K562 (cell line): ENCODE results near the gene ATMIN. TPM values are rescaled to one million over a fixed set of nuclear protein-coding genes. Genes with fewer than 3 reads are reported as not detected.

Experiments used
- ADNP ChIP-seq: fragments of 200-800 bp; sonication (Bioruptor generic); IDR thresholded peaks from 2 replicates; pipeline ENCODE4 v1.6.1; 2016; ENCODE audit warnings: missing genetic modification characterization, missing compliant biosample characterization
- E2F1 ChIP-seq: sonication (generic); formaldehyde crosslinking; IDR thresholded peaks from 2 replicates; pipeline ENCODE4 v1.8.1; 2023; ENCODE audit warnings: mild to moderate bottlenecking, missing genetic modification reagents, moderate library complexity
- ERF ChIP-seq: fragments of 450-650 bp; formaldehyde crosslinking; IDR thresholded peaks from 2 replicates; pipeline ENCODE4 v1.4.0; 2020; ENCODE audit warnings: mild to moderate bottlenecking, mixed read lengths
- ETV1 ChIP-seq: fragments of 450-650 bp; conservative IDR thresholded peaks from 2 replicates; pipeline ENCODE4 v1.6.1; 2016; ENCODE audit warnings: missing genetic modification characterization, control low read depth, low read depth, missing compliant biosample characterization
- KDM4B ChIP-seq, 2 experiments: fragments of 450-650 bp in 1 of 2; sonication (generic) in 1 of 2; IDR thresholded peaks; 2 replicates each; pipeline ENCODE4 v1.6.1; 2016 to 2017; ENCODE audit warnings: borderline replicate concordance in 2 of 2, antibody characterized with exemption in 1 of 2, low read depth in 1 of 2, mild to moderate bottlenecking in 1 of 2
- MCM3 ChIP-seq: fragments of 450-650 bp; IDR thresholded peaks from 2 replicates; pipeline ENCODE4 v1.6.1; 2016
- MEF2A ChIP-seq: IDR thresholded peaks from 2 replicates; pipeline ENCODE4 v1.6.1; 2011; ENCODE audit warnings: low read depth, mild to moderate bottlenecking, low read length, moderate library complexity; ENCODE audit not compliant: control insufficient read depth
- MITF ChIP-seq: IDR thresholded peaks from 2 replicates; pipeline ENCODE4 v1.6.1; 2014; ENCODE audit warnings: antibody characterized with exemption
- MXI1 ChIP-seq: IDR thresholded peaks from 2 replicates; pipeline ENCODE4 v1.6.1; 2011; ENCODE audit warnings: low read depth, mild to moderate bottlenecking, improper control_type of control experiment, low read length
- NFIX ChIP-seq: fragments of 250-450 bp; sonication (Bioruptor Pico); IDR thresholded peaks from 2 replicates; pipeline ENCODE4 v1.4.0; 2020; ENCODE audit warnings: low read depth, mild to moderate bottlenecking, moderate library complexity
- PHF20 ChIP-seq: fragments of 450-650 bp; IDR thresholded peaks from 2 replicates; pipeline ENCODE4 v1.6.1; 2018; ENCODE audit not compliant: partially characterized antibody
- SETDB1 ChIP-seq: IDR thresholded peaks from one replicate; pipeline ENCODE4 v1.6.1; 2012; ENCODE audit warnings: low read length, control low read depth, inconsistent platforms
- TCF3 ChIP-seq: sonication (generic); formaldehyde crosslinking; IDR thresholded peaks from 2 replicates; pipeline ENCODE4 v1.4.0; 2020; ENCODE audit warnings: mild to moderate bottlenecking, missing genetic modification reagents
- USF2 ChIP-seq: sonication (generic); formaldehyde crosslinking; IDR thresholded peaks from 2 replicates; pipeline ENCODE4 v1.5.0; 2020; ENCODE audit warnings: missing genetic modification reagents
- WHSC1 ChIP-seq: IDR thresholded peaks from one replicate; pipeline ENCODE4 v1.6.1; 2012; ENCODE audit warnings: low read length, control low read depth, inconsistent platforms
- ZKSCAN1 ChIP-seq: fragments of 150-350 bp; IDR thresholded peaks from 2 replicates; pipeline ENCODE4 v1.6.1; 2016; ENCODE audit warnings: low read depth, low read length
- ZKSCAN3 ChIP-seq: fragments of 250-450 bp; sonication (Bioruptor Pico); IDR thresholded peaks from 2 replicates; pipeline ENCODE4 v1.4.0; 2020
- ZNF175 ChIP-seq: fragments of 200-800 bp; sonication (Bioruptor generic); IDR thresholded peaks from 2 replicates; pipeline ENCODE4 v1.6.1; 2016; ENCODE audit warnings: low read depth, mild to moderate bottlenecking, missing genetic modification characterization, missing compliant biosample characterization
- ZNF584 ChIP-seq: fragments of 200-800 bp; sonication (Bioruptor generic); IDR thresholded peaks from 2 replicates; pipeline ENCODE4 v1.6.1; 2016; ENCODE audit warnings: low read depth, mild to moderate bottlenecking, missing genetic modification characterization, missing compliant biosample characterization
- polyA plus RNA-seq, 8 experiments: library from polyadenylated mRNA; depleted of rRNA in 4 of 8; stranded (reverse) in 5 of 8; unstranded in 3 of 8; fragments of >200 nt; fragmentation: Nextera tagmentation in 2 of 8; fragmentation: Illumina TruSeq in 1 of 8; extraction: Ambion mirVana in 2 of 8; extraction: Trizol in 1 of 8; gene quantifications; 2 replicates each; pipeline versions ENCODE4 v1.2.1 to v1.2.3, GENCODE V29; 2011 to 2014; ENCODE audit warnings: inconsistent platforms in 1 of 8, missing spikeins in 1 of 8
- total RNA-seq, 7 experiments: library from RNA; depleted of rRNA in 6 of 7; stranded (reverse); fragments of >200 nt in 6 of 7; fragmentation: Illumina TruSeq in 2 of 7; extraction: Trizol in 2 of 7; gene quantifications; 2 replicates each; pipeline versions ENCODE4 v1.2.1 to v1.2.3, GENCODE V29; 2011 to 2021; ENCODE audit warnings: low replicate concordance in 1 of 7
- TF ChIP-seq, protein P1 (sequence below): fragments of 450-650 bp; IDR thresholded peaks from 2 replicates; pipeline ENCODE4 v1.6.1; 2016
- TF ChIP-seq, protein P2 (sequence below): sonication (generic); formaldehyde crosslinking; IDR thresholded peaks from 2 replicates; pipeline ENCODE4 v1.8.1; 2023; ENCODE audit warnings: mild to moderate bottlenecking, missing genetic modification reagents

ATMIN gene
- total and polyA plus RNA-seq, 9 of the 15 experiments (the other 6 are each of a cell fraction or from before 2014, with no cell fraction given): 6.7 to 40.9 (median 23.4) TPM

- TF ChIP-seq NFIX (peak; percentile 0; the same call in 1 of the 2 replicates), ZNF175 (CRISPR knock-in tag) (0 out of 2 replicates have a peak, but pooled peaks have one; percentile 38), MITF (peak; percentile 38; the same call in 1 of the 2 replicates), USF2 (CRISPR knock-in tag) (peak; percentile 98), SETDB1 (no peak), ADNP (no peak), E2F1 (CRISPR knock-in tag) (peak; percentile 99), ETV1 (tag) (peak; percentile 35; the same call in 1 of the 2 replicates), ZKSCAN3 (no peak), MCM3 (no peak), KDM4B (IDR thresholded peaks at IDR 0.05; ENCODE audit: borderline replicate concordance in 2 of 2, low read depth in 1 of 2) (peak in 1 of 2 experiments; percentile 62; a peak in 1 of 4 replicates), PHF20 (peak; percentile 28), ZNF584 (CRISPR knock-in tag) (no peak), MEF2A (no peak), MXI1 (no peak; the same call in 1 of the 2 replicates), ERF (CRISPR knock-in tag) (peak; percentile 64; the same call in 1 of the 2 replicates), WHSC1 (no peak), TCF3 (CRISPR knock-in tag) (no peak), ZKSCAN1 (0 out of 2 replicates have a peak, but pooled peaks have one; percentile 18)
- TF ChIP-seq, protein P1, sequence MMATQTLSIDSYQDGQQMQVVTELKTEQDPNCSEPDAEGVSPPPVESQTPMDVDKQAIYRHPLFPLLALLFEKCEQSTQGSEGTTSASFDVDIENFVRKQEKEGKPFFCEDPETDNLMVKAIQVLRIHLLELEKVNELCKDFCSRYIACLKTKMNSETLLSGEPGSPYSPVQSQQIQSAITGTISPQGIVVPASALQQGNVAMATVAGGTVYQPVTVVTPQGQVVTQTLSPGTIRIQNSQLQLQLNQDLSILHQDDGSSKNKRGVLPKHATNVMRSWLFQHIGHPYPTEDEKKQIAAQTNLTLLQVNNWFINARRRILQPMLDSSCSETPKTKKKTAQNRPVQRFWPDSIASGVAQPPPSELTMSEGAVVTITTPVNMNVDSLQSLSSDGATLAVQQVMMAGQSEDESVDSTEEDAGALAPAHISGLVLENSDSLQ: no peak
- TF ChIP-seq, protein P2, sequence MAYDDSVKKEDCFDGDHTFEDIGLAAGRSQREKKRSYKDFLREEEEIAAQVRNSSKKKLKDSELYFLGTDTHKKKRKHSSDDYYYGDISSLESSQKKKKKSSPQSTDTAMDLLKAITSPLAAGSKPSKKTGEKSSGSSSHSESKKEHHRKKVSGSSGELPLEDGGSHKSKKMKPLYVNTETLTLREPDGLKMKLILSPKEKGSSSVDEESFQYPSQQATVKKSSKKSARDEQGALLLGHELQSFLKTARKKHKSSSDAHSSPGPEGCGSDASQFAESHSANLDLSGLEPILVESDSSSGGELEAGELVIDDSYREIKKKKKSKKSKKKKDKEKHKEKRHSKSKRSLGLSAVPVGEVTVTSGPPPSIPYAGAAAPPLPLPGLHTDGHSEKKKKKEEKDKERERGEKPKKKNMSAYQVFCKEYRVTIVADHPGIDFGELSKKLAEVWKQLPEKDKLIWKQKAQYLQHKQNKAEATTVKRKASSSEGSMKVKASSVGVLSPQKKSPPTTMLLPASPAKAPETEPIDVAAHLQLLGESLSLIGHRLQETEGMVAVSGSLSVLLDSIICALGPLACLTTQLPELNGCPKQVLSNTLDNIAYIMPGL (CRISPR knock-in tag): peak; percentile 95; the same call in 1 of the 2 replicates
These were observed 28.6 kb upstream of the ATMIN start, which contains the start of the genes CENPN and CMC2 (continued) for GRCh38 chr16:81006813-81007695.
